ENCODE measurements around the gene SELENOM. TPM values are rescaled to one million over a fixed set of nuclear protein-coding genes. Genes with fewer than 3 reads are reported as not detected.
"Not testable (repeated sequence)": the region's sequence is repeated elsewhere in the genome, so short reads cannot be mapped to it uniquely, and the experiment has no call there.

The SELENOM gene
- total RNA-seq, 1 experiment from 2014 or later, result 142 TPM

- DNase-seq (ENCODE audit: low read depth), result no peak
These were observed 43.0 kb downstream of the SELENOM start for GRCh38 chr22:31064369-31064768.

GRCh38 chr22:31062566-31063230 lies 44.7 kb downstream of the SELENOM start:
- DNase-seq (ENCODE audit: low read depth), result no peak
- in situ Hi-C loops (cut with HindIII; ENCODE audit: low pct_unique_long_range_greater_than_20kb, low sequenced_read_pairs), result no loop called here

More at GRCh38 chr22:31064369-31064768, 43.0 kb downstream of the SELENOM start:
- in situ Hi-C loops (cut with HindIII; ENCODE audit: low pct_unique_long_range_greater_than_20kb, low sequenced_read_pairs), result no loop called here

GRCh38 chr22:31059663-31060062 lies 47.7 kb downstream of the SELENOM start:
- in situ Hi-C loops (cut with HindIII; ENCODE audit: low pct_unique_long_range_greater_than_20kb, low sequenced_read_pairs); DNase-seq (ENCODE audit: low read depth): not testable (repeated sequence)

- DNase-seq (ENCODE audit: low read depth), result no peak
These were observed 50.3 kb downstream of the SELENOM start for GRCh38 chr22:31056986-31057599.

GRCh38 chr22:31055635-31056159 lies 51.7 kb downstream of the SELENOM start:
- in situ Hi-C loops (cut with HindIII; ENCODE audit: low pct_unique_long_range_greater_than_20kb, low sequenced_read_pairs), result no loop called here
- peak; percentile 63 for DNase-seq (ENCODE audit: low read depth)

More at GRCh38 chr22:31056986-31057599, 50.3 kb downstream of the SELENOM start:
- in situ Hi-C loops (cut with HindIII; ENCODE audit: low pct_unique_long_range_greater_than_20kb, low sequenced_read_pairs), result no loop called here

GRCh38 chr22:31055117-31055634 lies 52.2 kb downstream of the SELENOM start:
- DNase-seq (ENCODE audit: low read depth), result no peak
- in situ Hi-C loops (cut with HindIII; ENCODE audit: low pct_unique_long_range_greater_than_20kb, low sequenced_read_pairs), result no loop called here

Other genes starting within 250 kb of the SELENOM start
- gene MORC2, start 138.8 kb downstream of the SELENOM start, total RNA-seq (2014; rRNA removed; shearing (Covaris generic); ENCODE audit: low replicate concordance), result 14.4 and 19.5 TPM in 2 replicates
- gene TUG1, start 138.3 kb downstream of the SELENOM start, total RNA-seq (2014; rRNA removed; shearing (Covaris generic); ENCODE audit: low replicate concordance), result 6.8 and 16.0 TPM in 2 replicates
- 35.7 and 82.9 TPM in 2 replicates for gene SMTN, start 26.2 kb downstream of the SELENOM start, total RNA-seq (2014; rRNA removed; shearing (Covaris generic); ENCODE audit: low replicate concordance)
- gene INPP5J, start 15.4 kb upstream of the SELENOM start, total RNA-seq (2014; rRNA removed; shearing (Covaris generic); ENCODE audit: low replicate concordance), result 0.91 and 1.2 TPM in 2 replicates
- not detected in 2 replicates for gene PLA2G3, start 32.9 kb upstream of the SELENOM start, total RNA-seq (2014; rRNA removed; shearing (Covaris generic); ENCODE audit: low replicate concordance)
- 76.5 and 104 TPM in 2 replicates for gene RNF185, start 52.6 kb upstream of the SELENOM start, total RNA-seq (2014; rRNA removed; shearing (Covaris generic); ENCODE audit: low replicate concordance)
- 9.5 and 18.1 TPM in 2 replicates for gene LIMK2, start 104.7 kb upstream of the SELENOM start, total RNA-seq (2014; rRNA removed; shearing (Covaris generic); ENCODE audit: low replicate concordance)
- gene PIK3IP1, start 184.9 kb upstream of the SELENOM start, total RNA-seq (2014; rRNA removed; shearing (Covaris generic); ENCODE audit: low replicate concordance), result 2.2 and 6.5 TPM in 2 replicates
- gene PATZ1, start 238.8 kb upstream of the SELENOM start, total RNA-seq (2014; rRNA removed; shearing (Covaris generic); ENCODE audit: low replicate concordance), result 23.7 and 27.4 TPM in 2 replicates